Putamen (tissue), 1 donor: ENCODE measurements around the gene AK5.

ENCODE experiments used
- DNase-seq: peaks from one replicate; pipeline ENCODE4 v3.0.0-alpha.2; 2016; ENCODE audit warnings: low spot score

AK5 gene, protein sequence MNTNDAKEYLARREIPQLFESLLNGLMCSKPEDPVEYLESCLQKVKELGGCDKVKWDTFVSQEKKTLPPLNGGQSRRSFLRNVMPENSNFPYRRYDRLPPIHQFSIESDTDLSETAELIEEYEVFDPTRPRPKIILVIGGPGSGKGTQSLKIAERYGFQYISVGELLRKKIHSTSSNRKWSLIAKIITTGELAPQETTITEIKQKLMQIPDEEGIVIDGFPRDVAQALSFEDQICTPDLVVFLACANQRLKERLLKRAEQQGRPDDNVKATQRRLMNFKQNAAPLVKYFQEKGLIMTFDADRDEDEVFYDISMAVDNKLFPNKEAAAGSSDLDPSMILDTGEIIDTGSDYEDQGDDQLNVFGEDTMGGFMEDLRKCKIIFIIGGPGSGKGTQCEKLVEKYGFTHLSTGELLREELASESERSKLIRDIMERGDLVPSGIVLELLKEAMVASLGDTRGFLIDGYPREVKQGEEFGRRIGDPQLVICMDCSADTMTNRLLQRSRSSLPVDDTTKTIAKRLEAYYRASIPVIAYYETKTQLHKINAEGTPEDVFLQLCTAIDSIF

GRCh38 chr1:77281491-77282186 lies at the start of gene AK5:
Gene AK5 (plus strand): TSS chr1:77282019. CDS start chr1:77282314, 295 bp downstream.
- DNase-seq = peak; percentile 60

GRCh38 chr1:77232829-77233228 lies 49.0 kb upstream of the AK5 start:
- DNase-seq = no peak

- DNase-seq = no peak
Measured at GRCh38 chr1:77234096-77234495, 47.7 kb upstream of the AK5 start.

- DNase-seq = no peak
Measured at GRCh38 chr1:77234943-77235342, 46.9 kb upstream of the AK5 start.

- no peak for DNase-seq
Measured at GRCh38 chr1:77238462-77238861, 43.4 kb upstream of the AK5 start.

DNA sequence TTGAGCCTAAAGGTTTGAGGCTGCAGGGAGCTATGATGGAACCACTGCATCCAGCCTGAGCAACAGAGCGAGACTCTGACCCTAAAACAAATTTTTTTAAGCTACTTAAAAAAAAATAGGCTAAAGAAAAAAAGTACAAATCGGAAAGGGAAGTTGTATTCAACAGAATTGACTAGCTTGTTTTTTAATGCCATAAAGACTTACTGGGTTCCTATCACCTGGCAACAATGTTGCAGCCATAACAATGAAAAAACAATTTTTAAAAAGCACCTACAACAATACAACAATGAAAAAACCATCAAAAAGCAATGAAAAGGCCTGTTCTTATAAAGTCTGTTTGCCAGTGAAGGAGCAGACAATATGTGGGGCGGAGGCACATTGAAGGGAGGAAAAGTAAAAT lies 42.5 kb upstream of the AK5 start:
- no peak for DNase-seq

DNA sequence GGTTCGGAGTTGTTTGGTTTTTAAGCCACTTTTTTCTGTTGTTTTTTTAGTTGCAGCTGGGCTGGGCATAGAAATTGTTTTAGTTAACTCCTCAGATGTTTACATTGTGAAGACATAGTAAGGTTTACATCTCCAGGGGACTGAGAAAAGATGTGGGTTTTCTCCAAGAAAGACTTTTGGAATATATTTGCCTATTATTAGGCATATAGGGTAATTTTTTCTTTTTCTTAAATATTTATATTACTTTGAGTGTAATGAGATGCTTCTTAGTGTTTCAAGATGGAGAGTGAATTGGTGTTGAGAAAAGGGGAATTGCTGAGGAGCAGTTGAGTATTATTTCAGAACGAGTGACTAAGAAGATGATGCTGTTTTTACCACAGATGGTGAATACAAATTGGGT lies 36.0 kb upstream of the AK5 start:
- DNase-seq = no peak

- DNase-seq = no peak
Measured at GRCh38 chr1:77250126-77250525, 31.7 kb upstream of the AK5 start.

- no peak for DNase-seq
Measured at GRCh38 chr1:77253211-77253610, 28.6 kb upstream of the AK5 start.

DNA sequence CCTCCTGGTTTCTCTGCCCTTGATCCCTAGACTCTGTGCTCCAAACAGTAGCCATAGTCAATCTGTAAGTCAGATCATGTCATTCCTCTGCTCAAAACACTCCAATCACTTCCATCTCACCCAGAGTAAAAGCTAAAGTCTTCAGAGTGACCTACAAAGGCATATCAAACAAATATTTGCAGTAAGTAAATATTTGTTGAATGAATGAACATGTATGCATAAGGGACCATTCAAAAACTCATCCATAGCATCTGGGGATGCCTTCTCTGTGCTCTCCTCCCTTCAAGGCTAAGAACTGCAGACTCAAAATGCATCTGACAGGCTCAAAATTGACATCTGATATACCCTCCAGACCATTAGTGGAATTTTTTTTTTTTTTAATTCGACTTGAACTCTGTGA lies 18.1 kb upstream of the AK5 start:
- no peak for DNase-seq

- DNase-seq = no peak
Measured at GRCh38 chr1:77265180-77265579, 16.6 kb upstream of the AK5 start.

GRCh38 chr1:77267035-77267434 lies 14.8 kb upstream of the AK5 start:
- no peak for DNase-seq

DNA sequence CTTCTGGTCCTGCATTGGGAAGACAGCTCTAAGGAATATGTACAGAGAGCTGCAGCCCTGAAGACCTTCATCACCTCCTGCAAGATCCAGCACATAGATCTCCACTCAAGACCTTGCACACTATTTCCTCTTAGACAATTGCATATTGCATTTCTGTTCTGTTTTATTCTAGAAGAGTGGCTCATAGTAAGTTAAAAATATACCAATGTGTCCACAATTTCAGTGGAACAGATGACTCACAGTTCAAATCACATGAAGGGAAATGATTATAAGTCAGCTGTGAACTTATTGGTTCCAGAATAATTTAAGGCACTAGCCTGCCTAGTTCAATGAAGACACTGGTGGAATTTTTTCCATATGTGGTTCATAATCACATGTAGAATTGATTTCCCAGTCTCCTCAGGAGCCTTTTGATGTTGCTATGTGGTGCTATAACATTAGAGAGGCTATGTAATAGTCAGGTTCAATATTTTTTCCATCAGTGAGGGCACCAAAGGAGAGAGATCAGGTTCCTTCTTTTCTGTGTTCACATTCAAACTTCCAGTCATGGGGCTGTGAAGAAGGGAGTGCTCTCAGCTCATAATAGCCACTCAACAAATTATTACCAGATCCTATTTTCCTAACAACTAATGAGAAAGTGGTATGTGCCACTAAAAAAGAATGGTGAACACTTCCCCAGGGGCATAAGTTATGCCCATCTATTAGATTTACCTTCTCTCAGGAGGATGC lies 9.8 kb upstream of the AK5 start:
- DNase-seq = no peak

DNA sequence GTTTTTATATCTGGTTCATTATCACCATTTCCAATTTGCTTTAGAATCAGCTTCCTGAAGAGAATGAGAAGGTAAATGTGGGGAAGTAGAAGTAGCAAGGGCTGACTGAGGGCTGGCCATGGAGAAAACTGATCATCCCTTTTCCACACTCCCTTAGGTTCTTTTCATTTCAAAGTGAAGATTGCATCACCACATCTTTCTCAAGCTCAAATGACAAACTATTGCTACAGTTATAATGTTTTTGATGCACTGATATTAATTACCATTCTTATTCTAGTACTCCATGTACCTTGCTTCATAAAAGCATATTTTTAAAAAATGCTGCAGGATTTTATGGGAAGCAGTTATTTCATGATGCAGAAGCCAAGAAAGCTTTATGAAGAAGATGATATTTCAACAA lies 7.9 kb upstream of the AK5 start:
- no peak for DNase-seq

- DNase-seq = no peak
Measured at GRCh38 chr1:77275194-77275593, 6.6 kb upstream of the AK5 start.

GRCh38 chr1:77276941-77277340 lies 4.9 kb upstream of the AK5 start:
- no peak for DNase-seq

DNA sequence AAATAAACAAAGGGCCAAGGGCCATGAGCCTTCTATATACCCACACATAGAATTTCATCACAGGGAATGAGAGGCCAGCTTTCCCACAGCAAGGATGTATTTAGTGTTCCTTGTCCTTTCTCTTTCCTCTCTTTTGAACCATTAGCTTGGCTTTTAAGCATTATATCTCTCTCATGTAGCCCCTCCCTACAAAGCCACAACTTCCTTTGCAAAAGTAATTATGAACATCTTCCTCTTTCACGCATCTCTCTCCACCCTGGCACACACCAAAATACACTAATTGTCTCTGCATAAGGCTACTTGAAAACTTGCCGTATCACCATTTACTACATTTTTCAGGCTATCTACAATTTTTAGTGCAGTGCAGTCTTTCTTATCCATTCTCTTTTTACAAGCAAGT lies 1.9 kb upstream of the AK5 start:
- no peak for DNase-seq

GRCh38 chr1:77280962-77281361 lies 857 bp upstream of the AK5 start:
- no peak for DNase-seq

- peak; percentile 41 for DNase-seq
Measured at GRCh38 chr1:77282187-77282865, 507 bp downstream of the AK5 start.

GRCh38 chr1:77282866-77283539 lies 1.2 kb downstream of the AK5 start:
- peak; percentile 30 for DNase-seq

- no peak for DNase-seq
Measured at GRCh38 chr1:77283701-77284425, 2.0 kb downstream of the AK5 start.
